Stimulated activated CD4-positive, alpha-beta T cell treated with anti-CD3 and anti-CD28 coated beads, Interleukin-2, amount 100 ng/mL, for 4 hours (primary cell): ENCODE measurements around the gene NOS1AP.
A peak's percentile ranks its signal among the peaks of the same experiment; 100 is the strongest.
"Not testable (repeated sequence)": the region's sequence is repeated elsewhere in the genome, so short reads cannot be mapped to it uniquely, and the experiment has no call there.

ENCODE experiments used
- DNase-seq: peaks from one replicate; pipeline ENCODE4 v3.0.0-alpha.2; 2020; ENCODE audit warnings: low read depth

Gene NOS1AP

DNA sequence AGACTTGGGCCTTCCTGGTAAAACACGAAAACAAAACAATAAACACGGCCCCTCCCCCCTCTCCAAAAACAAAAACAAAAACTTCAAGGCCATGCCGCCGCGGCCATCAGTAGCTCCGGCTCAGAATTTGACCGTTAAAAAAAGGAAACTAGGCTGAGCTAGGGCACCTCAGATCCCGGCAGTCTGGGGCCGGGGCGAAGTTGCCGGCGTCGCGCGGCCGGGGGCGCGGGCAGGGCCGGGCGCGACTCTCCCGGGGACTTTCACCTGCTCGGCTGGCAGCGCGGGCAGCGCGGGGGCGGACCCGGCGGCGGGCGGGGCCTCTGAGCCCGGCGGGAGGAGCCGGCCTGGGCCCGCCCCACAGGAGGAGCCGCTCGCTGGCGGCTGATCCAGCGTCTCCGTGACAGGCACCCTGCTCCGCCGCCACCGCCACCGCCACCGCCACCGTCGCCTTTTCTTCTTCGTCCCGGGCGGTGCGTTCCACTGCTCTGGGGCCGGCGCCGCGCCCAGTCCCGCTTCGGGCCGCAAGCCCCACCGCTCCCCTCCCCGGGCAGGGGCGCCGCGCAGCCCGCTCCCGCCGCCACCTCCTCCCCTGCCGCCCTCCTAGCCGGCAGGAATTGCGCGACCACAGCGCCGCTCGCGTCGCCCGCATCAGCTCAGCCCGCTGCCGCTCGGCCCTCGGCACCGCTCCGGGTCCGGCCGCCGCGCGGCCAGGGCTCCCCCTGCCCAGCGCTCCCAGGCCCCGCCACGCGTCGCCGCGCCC, at the start of gene NOS1AP:
TSS of gene NOS1AP (plus strand) at position 358 of the 760 bp plus-strand sequence. CDS start 487 bp downstream, outside the sequence.
- peak; percentile 72 for DNase-seq

DNA sequence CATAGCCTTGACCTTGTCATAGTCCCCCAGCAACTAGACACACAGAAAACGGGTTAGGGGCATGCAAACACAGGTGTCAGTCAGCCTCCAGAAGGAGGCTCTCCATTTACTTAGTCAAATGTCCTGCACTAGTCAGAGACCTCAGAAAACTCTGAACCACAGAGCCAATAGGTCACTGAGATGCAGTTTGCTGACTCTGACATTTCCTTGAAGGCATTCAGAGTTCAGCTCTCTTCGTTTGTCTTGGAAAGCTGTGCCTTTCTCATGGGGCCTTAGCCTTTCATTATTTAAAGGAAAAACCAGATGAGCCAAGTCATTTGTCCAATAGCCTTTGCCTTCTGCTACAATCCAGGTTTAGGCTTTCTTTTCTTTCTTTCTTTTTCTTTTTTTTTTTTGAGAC, 49.3 kb upstream of the NOS1AP start:
- DNase-seq: no peak

DNA sequence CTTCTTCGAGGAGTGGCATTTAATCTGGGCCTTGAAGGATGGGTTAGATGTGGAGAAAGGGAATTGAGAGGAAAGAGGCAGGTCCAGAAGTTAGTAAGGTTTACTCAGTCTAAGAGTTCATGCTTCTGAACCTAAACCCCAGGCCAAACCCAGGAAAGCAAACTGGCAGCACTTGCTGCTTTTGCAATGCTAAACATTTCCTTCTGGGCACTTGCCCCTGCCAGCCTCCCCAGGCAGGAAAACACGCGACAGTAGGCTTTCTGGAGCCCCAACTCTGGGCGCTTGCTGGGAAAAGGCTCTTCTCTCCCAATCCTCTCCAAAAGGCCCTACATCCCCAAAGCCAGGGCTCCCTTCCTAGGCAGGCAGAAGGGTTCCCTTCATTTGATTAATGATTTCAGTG, 48.4 kb upstream of the NOS1AP start:
- DNase-seq: no peak

DNA sequence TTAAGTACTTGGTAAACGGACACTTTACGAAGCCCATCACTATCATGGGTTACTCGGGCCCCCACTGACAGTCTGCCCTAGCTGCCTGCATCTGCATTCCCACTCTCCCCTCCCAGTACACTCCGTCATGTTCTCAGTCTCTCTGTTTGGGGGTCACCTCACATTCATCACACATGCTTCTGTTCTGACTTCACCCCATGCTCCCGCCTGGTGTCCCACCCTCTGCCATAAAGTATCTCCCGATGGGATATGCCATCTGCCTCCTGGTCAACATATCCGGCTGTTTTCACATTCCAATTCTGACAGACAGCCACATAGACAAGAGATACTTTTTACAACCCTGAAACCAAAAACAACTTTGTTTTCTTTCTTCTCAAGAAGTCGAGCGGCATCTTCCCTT, 46.9 kb upstream of the NOS1AP start:
- no peak for DNase-seq

DNA sequence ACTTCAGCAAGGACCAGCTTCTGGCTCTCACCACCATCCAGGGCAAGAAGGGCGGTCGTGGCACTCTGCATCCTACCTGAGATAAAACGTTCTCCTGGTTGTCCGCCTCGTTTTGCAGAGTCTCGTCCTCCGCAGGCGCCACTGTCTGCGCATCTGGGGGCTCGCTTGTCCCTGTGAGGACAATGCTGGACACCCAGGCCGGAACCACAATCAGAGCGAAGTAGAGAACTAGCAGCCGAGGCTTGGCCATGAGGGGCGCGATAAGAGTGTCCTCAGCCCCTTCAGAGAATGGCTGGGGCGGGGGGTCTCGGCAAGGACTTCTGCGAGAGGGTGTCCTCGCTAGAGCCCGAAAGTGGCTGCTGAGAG, 46.3 kb upstream of the NOS1AP start:
- DNase-seq: no peak

DNA sequence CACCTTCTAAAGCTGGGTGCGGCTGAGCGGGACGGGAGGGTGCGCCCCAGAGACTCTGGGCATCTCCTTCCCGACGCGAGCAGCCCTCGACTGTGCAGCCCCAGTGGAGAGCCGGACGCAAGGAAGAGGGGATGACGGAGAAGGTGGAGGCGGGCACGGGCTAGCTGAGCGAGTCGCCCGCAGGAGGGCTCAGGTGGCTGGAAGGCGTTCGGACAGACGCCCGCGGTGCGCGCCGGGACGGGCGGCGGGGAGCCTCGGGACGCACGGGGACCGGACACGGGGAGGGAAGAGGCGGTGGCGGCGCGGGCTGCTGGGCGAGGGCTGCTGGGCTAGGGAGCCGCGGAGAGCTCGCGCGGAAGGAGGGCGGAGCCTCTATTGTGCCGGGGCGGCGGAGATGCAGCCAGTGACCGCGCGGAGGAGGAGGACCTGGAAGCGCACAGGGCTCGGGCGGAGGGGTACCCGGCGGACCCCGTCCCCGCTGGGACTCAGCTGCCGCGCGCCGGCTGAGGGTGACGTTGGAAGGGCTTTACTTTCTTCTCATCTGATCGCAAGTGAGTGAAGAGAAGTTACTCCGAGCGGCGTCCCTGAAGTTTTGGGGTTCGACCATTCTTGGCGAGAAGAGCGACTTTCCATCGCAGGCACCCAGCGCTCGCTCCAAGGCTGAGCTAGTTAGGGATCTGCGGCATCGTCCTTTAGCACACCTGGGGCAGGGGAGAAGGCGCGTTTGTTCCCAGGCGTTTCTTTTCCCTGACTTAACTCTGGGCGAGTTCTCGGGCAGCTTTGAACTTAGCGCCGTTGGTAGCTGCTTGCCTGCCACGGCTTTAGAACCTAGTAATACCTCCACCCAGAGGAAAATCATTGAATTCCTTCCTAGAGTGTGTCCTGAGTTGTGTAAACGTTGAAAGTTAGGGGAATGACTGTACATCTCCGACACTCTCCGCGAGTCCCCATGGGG, 45.7 kb upstream of the NOS1AP start, which contains the start of gene OLFML2B:
TSS of gene OLFML2B (minus strand) at position 323 of the 955 bp plus-strand sequence. CDS start 439 bp downstream, outside the sequence.
- DNase-seq: peak; percentile 9

DNA sequence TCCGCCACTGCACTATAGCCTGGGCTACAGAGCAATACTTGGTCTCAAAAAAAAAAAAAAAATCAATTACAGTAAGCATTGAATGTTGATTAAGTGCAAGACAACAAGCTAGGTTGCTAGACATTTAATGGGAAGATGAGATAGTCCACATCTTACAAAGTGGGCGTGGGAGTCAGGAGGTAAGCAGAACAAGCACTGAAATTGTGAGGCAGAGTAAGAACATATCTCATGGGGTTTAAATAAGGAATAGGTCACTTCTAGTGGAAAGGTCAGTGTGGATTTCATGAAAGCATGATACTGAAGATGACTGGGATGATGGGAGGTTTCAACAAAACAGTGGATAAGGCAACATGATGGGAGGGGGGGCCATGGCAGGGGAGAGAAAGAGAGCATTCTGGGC, 44.0 kb upstream of the NOS1AP start:
- no peak for DNase-seq

DNA sequence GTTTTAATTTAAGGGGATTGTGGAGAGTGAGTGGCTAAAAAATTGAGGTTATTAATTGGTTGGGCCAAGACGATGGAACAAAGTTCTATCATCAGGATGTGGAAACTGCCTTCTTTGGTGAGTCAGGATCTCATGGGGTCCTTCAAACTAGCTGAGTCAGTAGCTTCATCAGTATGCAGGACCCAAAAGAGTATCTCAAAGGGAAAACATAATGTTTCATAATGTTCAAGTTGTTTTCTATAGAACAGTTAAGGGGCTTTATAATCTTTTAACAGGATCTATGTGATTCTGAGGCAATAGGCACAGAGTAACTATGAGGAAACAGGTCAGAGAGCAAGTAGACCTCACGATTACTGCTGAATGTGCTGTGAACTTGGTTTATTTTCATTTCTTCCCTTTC, 42.6 kb upstream of the NOS1AP start:
- no peak for DNase-seq

DNA sequence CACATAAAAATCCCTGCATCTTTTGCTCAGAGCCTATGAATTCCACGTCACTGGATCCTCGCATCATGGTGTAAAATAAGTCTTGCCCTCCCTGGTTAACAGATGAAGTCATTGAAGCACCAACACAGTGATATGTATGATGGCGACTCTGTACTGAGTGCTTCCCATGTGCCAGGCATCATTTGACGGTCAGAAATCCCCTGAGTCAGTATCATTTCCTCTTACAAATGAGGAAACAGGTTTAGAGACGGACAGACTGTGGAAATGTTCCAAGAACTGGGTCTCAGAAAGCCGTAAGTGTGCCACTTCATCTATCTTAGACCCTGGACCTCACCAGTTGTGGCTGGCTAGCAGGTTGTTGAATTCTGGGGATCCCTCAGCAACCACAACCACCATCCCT, 40.8 kb upstream of the NOS1AP start:
- DNase-seq: no peak

DNA sequence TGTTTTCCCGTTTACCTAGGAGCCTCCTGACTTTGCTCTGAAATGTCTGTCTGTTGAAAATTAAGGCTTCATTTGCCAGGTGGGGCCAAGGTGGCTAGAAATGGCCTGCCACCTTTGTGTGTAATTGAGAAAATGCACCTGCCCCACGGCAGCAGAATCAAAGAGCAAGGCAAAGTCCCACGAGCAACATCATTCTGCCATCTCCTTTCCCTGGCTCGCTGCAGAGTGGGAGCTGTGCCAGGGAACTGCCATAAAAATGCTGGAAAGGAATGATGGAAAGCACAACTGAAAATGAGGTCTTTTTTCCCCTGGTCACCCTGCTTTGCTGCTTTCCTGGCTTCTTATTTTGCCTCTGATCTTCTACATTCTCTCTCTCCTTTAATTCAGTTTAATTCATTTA, 40.3 kb upstream of the NOS1AP start:
- no peak for DNase-seq

DNA sequence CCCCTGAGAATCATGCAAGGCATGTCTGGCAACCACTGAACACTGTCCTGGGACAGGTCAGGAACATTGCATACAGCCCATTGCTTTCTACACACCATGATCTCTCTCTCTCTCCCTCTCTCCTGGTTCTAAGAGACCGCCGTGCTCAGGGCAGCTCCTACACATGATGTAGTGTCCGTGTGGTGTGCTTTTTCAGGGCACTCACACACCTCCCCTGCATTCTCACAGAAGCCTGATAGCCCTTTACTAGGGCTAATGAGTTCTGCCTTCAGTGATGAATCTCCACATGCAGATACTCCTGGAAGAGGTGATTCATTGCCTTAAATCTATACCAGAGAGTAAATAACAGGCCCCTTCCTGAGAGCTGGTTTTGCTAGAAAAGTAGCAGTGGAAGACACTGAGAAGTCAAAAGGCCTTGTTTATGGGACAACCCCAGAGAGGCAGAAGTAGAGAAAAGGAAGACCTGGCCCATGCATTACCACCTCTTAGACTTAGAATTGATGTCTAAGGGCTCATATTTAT, 38.7 kb upstream of the NOS1AP start:
- no peak for DNase-seq

DNA sequence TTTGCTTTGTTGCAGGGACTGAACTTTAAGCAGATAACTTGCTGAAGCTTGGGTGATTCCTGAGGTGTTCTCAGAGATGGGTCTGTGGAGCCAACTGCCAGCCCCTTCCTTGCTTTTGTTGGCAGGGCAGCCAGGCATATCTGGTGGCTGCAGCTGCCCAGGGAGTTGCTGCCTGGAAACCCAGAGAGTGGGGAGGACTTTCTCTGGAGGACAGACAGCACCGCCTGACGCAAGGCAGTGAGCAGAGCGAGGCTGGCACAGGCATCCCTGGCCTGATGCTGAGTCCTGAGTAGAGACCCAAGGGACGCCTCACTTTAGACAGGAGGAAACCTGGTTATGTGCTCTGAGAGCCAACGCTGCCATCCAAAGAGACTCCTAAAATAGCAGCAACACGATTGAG, 36.1 kb upstream of the NOS1AP start:
- no peak for DNase-seq

DNA sequence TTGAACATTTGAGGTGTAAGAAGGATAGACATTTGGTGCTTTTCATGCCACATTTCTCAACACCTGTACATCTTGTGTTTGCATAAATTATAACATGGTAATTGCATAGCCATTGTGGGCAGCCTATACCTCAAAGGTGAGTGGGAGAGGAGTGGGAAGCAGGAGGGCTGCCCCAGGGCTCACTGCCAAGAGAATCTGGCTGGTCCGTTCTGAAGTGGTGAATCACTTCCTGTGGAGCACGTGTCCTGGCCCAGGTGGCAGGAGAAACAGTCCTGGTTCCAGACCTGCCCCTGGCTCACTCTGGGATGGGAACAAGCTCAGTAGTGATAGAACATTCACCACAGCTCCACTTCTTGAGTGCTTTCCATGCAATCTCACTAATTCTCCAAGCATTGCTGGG, 34.2 kb upstream of the NOS1AP start:
- no peak for DNase-seq

DNA sequence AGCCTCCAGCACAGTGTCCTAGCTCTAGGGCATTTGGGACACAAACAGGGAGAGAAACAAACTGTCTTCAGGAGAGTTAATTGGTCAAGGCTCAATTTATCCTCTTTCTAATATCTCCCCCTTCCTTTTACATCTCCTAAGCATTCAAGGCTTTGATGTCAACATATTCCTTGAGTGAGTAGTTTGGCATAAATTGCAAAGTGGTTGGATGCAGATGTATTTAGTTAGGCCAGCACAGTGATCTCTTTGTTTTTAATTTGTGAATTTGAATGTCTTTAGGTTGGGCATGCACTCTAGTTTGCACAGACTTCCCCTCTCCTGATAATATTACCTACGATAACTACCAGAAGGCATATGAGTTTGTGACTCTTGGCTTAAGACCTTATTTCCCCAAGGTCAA, 33.3 kb upstream of the NOS1AP start:
- DNase-seq: no peak

DNA sequence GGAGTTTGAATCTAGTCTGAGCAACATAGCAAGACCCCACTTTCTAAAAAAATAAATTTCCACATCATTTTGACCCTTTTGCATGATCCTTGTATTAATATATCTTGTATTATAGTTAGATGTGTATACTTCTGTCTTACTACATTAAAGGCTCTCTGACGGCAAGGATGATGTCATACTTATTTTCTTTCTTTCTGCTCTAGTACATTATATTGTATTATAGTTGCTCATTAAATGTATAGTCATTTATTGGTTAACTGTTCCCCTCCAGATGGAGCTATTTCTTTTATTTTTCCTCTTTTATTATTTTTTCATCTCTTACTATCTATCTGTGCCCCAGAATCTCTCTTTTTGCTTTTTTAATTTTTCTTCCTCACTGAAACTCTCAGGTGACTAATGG, 30.9 kb upstream of the NOS1AP start:
- DNase-seq: no peak

DNA sequence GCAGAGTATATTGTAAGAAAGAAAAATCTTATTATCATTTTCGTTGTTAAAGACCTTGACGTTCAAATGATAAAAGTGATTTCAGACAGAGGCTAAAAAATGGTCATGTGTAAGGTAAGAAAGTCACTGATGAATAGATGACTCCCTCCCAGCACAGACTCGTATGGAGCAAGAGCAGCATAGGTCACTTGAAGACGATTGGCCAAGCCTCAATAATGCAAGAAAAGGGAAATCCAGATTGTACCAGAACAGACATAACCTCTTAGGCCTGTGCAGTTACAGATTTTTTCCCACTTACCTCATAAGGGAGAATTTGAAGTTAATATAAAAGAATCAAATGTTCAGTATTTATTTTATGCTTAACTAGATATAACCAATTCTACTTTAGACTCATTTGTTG, 29.5 kb upstream of the NOS1AP start:
- no peak for DNase-seq

DNA sequence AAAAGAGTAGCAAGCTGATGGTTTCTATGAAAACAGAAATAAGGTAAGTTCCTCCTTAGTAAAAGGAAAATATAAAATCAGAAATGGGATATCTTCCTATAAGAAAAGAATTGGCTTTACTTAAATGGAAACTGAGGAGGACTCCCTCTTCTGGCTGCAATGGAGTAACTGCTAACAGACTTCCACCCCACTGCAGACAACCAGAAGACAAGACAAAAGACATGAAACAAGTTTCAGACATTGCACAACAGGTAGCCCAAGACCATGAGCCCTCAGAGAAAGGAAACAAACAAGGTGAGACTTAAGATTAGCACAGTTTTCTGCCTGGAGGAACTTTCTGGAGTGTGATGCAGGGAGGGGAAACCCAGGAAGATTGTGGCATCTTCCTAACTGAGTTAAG, 28.8 kb upstream of the NOS1AP start:
- no peak for DNase-seq

DNA sequence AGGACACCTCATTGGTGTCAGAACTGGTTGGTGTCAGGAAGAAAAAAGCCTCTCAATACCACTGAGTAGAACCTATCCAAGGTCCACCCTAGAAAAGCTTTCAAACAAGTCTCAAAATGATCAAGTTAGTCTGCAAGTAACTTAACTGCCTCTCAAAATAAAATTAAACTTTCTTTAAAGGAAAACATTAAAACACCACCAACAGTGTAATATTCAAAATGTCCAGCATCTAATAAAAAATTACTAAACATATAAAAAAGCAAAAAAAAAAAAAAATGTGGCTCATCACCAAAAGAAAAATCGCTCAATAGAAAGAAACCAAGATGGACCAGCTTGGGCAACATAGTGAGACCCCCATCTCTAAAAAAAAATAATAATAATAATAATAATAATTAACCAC, 27.1 kb upstream of the NOS1AP start:
- DNase-seq: no peak

DNA sequence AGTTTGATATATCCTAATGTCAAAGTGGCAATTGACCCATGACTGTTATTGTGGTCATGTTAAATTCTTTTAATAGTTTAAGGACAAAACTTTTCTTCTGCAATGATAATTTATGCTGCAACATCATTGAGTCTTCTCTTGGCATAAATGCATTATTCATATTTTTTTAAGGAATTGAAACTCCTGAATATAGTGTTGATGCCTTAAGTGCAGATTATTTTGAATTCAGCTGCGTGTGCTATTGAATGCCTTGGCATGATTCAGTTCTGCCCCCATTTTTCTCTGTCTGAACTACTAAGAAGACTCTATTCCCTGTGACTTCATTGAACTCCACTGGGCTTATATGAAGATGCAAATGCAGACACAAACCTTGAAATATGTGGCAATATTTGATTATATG, 22.6 kb upstream of the NOS1AP start:
- no peak for DNase-seq

DNA sequence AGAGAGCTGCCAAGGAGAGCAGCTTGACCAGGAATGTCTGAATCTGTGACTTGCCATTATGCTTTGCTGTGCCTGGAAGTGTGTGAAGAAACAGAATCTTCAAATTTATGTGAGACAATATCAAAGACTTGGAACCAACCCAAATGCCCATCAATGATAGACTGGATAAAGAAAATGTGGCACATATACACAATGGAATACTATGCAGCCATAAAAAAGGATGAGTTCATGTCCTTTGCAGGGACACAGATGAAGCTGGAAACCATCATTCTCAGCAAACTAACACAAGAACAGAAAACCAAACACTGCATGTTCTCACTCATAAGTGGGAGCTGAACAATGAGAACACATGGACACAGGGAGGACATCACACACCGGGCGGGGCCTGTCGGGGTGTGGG, 15.5 kb upstream of the NOS1AP start:
- not testable (repeated sequence) for DNase-seq

DNA sequence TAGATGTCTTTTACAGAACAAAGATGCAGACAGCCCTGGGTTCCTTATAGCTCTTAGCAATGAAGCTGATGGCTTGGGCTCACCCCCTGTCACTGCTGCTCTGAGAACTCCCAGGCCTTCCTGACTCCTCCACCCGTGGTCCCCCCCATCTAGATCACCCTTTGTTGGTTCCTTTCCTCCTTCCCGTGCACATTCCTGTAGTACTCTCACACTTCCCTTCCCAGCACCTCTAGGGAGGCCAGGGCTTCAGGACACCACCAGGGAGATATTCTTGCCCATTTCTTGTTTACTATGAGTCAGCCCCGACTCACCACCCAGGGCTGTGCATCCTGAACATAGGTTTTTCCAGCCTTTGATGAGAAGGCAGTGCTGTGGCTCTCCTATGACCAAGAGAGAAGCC, 14.4 kb upstream of the NOS1AP start:
- no peak for DNase-seq

DNA sequence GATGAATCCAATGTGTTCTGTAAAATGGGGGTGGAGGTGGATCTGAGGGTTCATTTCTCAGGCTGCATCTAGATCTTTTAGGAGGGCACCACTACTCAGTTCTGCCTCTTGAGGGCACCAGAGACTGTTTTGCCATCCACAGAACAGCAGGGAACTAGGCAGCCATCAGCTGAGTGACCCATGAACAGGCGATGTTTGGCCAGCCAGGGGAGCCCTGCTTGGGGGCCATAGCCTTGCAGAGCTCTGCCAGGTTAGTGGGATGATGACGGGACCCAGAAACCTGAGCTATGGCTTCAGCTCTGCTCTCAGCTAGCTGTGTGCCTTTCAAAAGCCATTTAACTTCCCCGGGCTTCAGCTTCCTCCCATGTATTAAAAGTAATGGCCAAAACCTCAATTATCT, 13.4 kb upstream of the NOS1AP start:
- DNase-seq: peak; percentile 27

DNA sequence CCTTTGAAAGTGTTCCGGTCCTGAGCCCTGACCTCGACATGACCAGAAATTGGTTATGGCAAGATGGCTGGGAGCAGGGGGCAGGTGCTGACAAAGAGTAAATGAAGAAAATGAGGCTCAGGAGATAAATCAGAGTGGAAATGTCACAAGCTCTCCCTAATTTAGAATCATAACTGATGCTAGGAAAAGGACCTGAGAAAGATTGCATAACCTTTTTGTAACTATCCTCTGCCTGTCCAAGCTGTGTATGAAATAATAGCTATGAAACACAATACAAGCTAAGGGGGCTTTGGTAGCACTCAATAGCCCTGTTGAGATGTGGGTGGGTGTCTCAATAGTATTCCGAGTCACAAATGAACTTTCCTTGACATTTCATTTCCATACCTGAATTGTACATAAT, 12.9 kb upstream of the NOS1AP start:
- DNase-seq: no peak
